ENCODE measurements around the gene MED27.

MED27 gene

DNA sequence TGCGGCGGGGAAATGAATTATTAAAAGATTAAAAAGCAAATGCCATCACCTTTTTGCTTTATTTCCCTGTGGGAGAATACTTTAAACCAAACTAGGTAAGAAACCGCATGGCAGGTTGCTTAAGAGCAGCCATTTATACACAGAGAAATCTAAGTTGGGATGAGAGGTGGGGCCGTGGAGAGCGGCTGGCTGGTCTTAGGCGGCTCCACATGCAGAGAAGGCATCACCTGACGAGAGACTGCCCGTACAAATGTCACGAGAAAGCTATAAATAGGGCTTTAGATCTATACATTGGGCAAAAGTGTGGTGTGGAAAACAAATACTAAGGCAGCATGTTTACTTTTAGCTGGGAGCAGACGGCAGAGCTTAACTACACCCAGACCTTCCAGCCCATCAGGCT, 39.4 kb downstream of the MED27 start:
- DNase-seq = no peak

DNA sequence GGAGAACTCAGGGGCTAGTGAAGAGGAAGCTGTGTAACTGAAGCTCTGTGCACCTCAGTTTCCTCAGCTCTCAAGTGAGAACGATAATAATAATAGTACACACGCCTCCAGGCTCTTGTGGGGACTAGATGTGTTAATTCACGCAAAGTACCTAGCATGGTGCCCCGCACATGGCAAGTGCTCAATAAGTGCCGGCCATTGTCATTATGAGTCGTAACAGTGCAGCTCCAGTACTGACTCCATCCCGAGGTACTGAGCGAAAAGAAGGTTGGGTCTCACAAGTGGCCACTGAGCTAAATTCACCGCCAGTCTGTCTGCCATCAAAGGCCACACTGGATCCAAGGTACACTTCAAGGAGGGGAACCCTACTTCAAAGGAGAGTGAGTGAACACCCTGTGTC, 40.4 kb downstream of the MED27 start:
- no peak for DNase-seq

DNA sequence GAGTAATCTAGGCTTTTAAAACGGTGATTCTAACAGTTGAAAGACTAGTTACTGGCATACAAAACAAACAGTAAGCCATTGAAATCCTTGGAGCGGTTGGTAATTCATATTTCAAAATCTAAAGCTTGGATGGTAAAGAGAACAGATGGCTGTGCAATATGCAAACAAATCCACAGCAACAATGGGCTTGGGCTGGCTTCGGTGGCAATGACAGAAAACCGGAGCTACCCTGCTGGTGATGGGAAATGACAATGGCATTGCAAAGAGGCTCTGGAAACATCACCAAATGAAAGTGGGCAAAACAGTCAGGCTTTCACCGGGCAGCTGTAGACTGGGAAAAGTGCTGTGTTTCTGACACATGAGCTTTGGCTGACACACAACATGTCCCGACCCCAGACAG, 42.2 kb downstream of the MED27 start:
- peak; percentile 77 for DNase-seq

DNA sequence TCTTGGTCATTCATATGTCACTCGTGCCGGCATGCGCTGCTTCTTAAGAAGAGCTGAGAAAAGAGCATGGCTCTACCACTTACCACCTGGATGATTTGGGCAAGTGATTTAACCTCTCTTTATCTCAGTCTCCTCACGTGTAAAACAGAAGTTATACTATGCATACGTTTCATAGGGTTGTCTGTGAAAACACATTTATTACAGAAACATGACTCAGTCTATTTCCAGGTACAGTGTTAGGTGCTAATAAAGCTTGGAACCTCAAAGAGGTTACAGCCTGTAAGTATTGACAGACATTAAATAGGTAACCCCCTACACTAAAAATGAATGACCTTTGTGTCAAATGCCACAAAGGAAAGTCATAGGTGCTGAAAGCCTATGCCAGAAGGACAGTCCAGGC, 43.1 kb downstream of the MED27 start:
- DNase-seq = no peak

DNA sequence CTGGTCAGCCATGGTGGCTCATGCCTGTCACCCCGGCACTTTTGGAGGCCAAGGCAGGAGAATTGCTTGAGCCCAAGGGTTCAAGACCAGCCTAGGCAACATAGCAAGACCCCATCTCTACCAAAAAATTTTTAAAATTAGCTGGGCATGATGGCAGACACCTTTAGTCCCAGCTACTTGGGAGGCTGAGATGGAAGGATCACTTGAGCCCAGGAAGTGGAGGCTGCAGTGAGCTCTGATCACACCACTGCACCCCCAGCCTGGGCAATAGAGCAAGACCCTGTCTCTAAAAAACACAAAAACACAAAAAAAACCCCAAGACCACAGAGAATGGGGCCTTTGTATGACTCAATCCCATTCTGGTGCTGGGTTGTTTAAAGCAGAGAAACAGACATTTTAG, 44.0 kb downstream of the MED27 start:
- no peak for DNase-seq

DNA sequence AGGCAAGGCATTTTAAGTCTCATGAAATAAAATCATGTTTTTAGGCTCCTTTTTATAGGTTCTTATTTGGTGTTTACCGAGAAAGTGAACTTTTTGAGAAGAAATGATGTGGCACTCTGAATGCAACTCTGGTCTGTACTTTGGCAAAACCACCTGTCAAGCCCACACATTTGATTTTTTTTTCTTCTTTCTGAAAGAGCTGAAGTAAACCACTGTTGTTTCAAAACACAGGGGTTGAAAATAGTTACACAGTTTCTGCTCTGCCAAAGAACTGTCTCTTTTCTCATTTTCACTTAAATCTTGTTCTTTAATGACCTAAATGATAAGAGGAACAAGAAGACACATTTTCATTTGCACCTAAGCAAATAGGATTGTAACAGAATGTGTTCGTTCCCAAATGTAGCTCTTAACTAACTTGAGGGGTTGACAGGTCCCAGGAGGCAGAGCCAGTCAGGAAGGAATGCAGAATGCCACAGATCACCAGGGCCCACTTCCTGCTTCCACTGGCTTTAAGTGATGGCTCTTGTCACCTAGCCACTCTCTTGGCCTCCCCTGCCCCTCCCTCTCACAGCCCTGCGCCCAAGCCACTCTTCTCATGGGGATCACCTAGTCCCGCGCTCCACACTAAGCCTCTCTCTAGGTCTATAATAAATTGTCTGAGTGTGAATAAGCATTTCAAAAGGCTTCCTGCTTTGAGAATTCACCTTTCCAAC, 47.3 kb downstream of the MED27 start:
- no peak for DNase-seq

DNA sequence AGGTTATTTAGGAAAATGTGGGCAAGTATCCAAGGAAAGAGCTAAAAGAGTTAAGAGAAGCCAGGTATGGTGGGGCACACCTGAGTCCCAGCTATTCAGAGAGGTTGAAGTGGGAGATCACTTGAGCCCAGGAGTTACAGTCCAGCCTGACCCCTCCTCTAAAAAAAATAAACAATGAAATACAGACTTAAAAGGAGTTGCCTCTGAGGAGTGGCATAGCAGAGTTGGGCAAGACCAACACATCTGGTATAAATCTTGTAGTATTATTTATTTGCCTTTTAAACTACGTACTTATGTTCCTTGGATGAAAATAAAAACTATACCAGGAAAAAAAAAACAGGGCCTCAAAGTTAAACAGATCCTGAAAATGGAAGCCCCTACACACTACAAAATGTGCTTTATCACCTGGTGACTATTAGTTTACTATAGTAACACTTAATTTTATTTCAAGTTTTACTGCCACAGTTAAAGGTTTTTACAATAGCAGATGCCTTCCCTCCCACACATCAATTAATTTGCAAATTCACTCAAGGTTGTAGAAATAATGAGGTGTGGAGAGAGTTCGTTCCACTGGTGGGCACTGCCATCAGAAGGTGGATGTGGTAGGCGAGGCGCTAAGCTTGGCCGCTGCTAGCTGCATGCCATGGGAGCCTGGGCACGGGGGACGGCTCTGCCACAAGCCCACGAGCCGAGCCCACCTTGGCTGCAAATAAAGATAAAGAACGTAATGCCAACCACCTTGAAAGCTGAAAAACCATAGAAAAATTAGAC, 48.0 kb downstream of the MED27 start:
- no peak for DNase-seq

DNA sequence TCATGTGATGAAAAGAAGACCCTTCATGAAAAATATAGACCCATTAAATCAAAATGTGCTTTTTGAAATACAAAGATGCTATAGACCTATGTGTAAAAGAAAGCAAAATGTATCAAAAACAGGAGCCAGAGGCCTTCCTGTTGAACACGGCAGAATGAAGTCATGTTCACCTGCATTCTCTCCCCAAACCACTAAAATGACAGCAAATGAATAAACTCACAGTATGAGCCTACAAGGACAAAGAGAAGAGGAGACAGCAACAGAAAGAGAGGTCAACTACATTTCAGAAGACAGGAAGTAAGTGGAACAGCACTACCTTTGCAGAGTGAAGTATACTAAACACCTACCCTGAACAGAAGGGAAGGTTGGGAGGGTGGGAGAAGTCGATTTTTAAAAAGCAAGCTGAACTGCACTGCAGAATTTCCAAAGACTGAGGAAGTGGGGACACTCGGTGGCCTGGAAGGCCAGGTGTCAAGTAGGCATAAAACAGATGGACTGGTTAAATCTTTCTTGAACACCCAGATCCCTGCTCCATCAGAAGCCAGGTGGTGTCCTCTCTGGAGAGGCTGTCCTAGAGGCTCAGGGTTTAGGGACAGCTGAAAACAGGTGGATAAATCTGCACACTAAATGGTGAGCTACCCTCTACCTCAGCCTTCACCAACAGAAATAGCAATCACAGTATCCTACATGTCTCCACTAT, 48.9 kb downstream of the MED27 start:
- DNase-seq = peak; percentile 60

DNA sequence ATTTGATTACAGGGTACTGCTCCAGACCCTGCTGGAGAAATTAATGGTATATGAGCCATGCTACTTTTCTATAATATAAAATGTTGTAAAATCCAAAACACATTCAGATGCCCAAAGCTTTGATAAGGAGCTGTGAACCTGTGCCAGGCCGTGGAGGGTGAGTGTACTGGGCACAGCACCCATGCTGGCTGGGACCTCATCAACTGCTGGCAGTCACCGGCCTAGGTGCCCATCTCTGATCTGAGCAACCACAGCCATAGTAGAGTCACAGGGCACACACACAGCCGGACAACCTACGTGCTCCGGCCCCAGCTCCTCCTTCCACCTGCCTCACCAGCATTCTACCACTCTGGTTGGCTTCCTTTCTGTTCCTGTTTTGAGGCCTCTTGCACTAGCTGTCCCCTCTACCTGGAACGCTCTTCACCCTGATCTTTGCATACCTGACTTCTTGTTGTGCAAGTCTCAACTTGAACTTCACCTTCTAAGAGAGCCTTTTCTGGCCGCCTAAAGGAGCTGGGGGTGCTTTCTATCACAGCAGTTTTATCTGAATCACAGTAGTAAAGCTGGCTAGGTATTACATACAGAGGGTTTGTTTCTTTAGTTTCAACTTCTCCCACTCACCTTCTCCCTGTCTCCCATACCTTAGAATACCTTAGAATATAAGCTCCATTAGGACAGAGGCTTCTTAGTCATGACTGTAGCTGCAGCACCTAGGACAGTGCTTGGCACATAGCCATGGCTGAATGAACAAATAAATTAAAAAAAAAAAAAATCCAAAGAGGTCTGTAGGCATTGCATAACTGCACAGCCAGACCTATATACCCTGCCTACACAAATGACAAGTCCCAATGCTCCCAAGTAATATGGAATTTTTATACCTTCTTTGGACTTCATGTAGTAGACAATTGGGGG, 51.7 kb downstream of the MED27 start:
- no peak for DNase-seq

DNA sequence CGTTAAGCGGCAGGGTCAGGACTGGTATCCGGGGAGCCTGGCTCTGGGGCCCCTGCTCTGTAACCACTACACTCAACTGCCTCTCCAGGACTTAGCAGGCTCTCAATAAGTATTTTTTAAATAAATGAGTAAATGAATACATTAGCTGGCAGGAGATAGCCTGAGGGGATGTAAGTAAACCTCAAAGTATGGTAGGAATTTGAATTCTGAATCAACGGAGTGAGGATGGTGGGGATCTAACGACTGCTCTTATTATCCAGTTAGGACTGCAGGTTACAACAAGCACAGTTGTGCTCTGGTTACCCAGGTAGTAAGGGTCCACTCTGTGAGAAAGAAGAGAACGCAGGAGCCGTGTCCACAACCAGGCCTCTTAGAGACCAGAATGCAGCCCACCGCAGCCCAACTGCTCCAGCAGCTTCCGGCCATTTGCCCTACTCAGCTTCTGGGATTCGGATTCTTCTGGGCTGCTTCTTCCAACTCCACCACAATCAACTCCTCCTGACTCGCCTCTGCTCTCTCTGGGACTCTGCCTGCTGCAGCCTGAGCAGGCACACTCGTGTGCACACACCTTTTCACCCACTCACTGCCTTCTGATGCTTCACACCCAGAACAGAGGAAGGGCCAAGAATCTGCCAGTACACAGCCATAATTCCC, 52.6 kb downstream of the MED27 start:
- DNase-seq = no peak

DNA sequence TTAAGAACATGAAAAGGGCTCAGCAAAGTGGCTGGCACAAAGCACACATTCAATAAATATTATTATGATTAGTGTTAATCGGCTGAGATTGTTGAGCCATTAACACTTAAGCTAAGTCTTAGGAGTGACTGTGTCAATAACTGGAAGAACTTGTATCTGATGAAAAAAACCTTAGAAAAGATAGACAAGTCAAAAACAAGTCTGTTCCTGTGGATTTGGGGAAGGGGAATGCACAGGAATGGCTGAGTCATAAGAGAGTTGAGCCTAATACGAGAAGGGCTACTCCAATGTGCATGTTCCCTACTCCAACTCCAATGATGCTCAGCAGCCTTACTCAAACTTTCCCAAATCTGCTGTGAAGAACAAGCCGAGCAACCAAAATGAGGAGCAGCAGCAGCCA, 53.9 kb downstream of the MED27 start:
- DNase-seq = no peak

DNA sequence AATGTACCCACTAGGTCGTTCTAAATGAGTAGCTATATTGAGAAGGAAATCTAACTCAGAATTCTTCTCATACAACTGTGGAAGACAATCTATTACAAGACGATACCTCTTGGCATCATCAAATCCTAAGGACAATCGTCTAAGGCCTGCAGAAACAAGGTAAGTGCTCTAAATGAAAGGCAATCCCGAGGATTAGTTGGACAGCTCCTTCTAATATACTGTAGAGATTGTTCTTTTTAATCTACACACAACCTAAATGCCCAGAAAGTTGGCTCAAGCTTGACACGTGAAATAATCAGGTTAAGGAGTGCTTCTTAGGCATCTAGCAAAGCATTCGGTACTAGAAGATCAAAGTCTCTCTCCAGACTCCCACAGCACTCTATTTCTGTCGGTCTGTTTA, 55.1 kb downstream of the MED27 start:
- no peak for DNase-seq

DNA sequence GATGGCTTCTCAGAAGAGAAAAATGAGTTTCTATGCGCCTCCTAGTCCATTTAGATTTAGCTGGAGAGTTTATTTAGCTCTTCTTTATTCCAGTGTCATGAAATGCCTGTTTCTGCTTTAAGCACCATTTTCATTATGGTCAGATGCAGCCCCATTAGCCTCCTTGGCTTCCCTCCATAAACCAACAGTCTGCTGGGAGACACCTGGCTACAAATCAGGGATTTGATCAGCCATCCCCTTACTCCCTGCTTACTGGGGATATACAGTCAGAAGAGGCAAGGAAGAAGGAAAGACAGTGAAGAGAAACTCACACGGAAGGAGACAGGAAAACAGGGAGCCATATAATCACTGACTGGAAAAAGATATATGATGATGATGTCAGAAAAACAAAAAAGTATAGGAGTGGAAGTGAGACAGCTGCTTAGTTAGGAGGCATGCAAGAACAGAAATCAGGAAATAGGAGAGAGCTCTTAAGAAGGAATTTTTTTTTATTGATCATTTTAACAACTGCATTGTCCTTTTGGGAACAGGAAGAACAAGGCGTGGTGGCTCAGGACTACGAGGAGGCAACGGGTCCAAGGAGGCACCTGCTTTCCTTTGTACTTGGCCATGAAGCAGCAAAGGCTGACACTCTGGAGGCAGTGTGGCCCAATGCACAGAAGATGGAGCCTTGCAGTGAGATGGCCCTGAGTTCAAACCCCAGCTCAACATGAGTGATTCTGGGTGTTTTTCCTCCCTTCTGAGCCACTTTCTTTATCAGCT, 56.1 kb downstream of the MED27 start:
- DNase-seq = peak; percentile 54

DNA sequence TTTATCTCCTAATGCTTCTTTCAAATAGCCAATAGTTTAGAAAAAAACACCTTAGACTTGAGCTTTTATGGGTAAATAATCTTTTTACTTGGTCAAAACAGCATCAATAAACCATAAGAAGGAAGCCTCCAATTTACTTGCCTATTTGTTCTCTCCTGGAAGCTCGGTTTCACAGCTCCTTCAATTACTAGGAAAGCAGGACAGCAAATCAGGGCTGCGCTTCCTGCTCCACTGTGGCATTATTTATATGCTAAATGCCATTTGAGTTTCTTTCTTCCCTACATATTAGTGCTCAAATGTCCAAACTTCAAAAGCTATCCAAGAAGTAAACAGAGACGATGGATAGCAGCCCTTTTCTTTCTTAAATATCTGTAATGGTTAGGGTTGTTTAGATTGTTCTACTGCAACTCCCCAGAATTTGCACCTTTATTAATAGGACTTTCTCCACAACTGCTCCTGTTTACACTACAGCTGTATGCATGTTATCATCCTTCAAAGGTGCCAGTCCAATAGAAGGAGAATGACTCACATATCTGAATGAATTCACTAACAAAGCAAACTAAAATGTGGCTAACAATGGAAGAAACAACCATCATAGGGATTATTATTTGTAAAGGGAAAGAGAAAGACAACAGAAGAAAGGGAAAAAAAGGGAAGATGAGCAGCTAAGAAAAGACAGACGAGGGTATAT, 58.7 kb downstream of the MED27 start:
- DNase-seq = no peak

DNA sequence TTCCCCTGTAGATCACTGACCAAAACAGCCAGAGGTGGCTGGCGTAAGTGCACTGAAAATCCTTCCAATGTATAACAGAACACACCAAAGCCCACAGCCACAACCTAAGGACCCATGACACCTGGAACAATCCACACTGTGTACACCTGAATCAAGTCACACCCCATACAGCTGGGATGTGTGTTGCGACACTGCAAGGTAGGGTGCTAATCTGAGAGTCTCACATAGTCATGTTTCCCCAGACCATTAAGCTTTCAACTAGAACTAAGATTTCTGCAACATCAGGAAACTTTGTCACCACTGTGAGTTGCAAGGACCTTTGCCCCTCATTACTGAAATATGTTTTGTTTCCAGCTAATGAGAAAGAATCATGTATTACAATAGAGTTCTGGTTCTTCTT, 59.4 kb downstream of the MED27 start:
- DNase-seq = no peak

DNA sequence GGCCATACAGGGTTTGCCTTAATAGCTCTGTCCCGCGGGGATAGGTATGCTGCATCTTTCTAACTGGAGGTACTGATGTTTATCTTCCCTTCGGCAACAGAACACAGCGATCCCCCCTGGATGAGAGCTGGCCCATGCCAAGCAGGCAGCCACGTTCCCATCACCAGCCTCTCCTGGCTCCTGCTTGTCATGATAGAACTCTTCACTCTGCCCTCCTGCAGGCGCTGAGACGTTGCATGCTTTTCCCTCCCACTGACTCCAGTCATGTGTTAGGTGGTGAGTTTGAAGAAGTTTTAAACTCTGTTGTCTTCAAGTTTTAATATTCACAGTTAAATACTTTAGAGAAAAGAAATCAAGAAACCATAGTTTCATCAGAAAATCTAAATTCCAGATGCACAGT, 60.0 kb downstream of the MED27 start:
- no peak for DNase-seq

DNA sequence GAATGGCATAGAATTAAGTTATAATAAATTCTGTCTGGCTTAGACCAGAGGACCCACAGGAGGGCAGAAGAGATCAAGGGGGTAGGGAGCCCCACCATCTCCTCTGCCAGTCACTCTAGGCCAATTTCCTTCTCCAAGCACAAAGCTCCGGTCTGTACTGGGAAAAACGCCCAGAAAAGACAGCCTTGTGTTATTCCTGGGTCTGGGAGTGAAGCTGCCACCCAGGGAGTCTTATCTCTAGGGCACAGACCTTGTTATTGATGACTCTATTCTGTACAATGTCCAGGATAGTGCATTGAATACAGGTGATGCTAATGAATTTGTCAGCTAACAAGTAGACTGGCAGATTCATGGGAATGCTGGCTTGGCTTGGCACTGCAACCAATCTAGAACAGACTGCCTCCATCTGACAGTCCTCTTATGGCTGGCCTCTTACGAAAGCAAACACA, 60.7 kb downstream of the MED27 start:
- DNase-seq = no peak

DNA sequence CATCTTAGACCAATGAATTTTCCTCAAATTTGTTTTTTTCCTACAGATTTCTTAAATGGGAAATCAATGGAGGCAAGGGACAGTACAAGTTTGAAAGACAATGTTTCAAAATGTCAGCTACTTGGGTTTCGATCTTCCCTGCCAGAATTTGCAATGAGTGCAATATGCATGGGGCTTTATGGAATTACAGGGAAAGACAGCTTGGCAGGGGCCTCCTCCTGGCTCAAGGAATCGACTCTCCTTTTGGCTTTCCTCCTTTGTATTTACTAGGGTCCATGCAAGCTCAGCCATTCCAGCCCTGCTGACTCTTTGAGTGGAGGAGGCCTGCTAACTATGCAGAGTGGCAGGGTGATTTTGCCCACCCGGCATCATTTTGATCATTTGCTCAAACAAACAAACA, 63.2 kb downstream of the MED27 start:
- no peak for DNase-seq

DNA sequence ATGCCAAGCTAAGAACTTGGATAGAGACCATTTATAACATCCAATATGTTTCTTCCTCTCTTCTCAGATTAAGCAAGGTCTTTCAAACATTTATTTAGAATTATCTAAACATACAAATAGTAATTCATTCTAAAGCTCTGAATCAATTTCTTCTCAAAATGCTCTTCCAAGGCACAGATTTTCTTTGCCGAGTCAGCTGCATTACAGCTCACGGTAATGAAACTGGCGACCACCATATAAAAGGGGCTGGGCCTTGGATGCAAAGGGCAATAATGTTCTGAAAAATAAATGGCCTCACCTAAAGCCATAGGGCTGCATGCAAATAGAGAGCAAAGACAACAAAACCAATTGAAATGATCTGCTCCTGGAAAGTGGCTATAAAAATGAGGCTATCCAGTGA, 63.8 kb downstream of the MED27 start:
- no peak for DNase-seq

DNA sequence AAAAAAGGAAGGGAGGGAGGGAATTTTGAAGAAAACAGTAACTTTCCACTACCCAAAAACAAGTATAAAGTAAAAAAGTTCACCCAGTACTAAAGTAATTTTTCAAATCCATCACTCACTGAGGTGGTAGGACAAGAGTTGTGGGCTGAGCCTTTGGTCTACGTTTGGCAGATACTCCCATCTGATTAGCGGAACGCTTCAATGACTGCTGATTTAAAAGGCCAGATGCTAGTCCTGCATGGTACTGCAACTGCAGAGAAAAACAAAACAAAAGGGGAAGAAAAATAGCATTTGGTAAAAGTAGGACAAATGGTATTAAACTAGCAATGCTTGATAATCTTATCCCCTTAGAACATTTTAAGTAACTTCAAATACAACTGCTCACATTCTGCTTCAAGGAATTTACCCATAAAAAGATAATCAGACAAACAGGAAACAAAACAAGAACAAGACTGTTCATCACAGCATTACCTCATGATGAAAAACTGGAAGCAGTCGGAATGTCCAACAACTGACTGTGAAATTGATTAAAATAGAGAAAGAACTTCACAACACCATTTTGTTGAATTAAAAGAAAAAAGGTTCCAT, 65.4 kb downstream of the MED27 start:
- DNase-seq = no peak

Measured in NCI-H524 treated with DMSO at 0.1 percent for 48 hours (cell line).